TTC549 (cell line): ENCODE data around the gene CSF1R.
"Not testable (repeated sequence)": the region's sequence is repeated elsewhere in the genome, so short reads cannot be mapped to it uniquely, and the experiment has no call there.

Experiments used
- FAIRE-seq: peaks from 2 replicates; lab custom pipeline; 2012; peaks lifted over from hg19 to GRCh38; lab: Jason Lieb, UNC

CSF1R gene

DNA sequence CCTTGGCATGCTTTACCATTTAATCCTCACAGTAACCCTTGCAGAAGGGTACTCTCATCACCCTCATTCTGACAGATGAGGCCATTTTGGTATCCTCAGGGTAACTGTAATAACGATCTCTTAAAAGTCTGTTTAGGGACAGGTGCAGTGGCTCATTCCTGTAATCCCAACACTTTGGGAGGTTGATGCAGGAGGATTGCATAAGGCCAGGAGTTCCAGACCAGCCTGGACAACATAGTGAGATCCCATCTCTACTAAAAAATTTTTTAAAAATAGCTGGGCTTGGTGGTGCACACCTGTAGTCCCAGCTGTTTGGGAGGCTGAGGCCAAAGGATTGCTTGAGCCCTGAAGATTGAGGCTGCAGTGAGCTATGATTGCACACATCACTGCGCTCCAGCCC lies 31.8 kb downstream of the CSF1R start:
- FAIRE-seq, result no peak

- no peak for FAIRE-seq
Observed at GRCh38 chr5:150053713-150054392, 32.5 kb downstream of the CSF1R start.

DNA sequence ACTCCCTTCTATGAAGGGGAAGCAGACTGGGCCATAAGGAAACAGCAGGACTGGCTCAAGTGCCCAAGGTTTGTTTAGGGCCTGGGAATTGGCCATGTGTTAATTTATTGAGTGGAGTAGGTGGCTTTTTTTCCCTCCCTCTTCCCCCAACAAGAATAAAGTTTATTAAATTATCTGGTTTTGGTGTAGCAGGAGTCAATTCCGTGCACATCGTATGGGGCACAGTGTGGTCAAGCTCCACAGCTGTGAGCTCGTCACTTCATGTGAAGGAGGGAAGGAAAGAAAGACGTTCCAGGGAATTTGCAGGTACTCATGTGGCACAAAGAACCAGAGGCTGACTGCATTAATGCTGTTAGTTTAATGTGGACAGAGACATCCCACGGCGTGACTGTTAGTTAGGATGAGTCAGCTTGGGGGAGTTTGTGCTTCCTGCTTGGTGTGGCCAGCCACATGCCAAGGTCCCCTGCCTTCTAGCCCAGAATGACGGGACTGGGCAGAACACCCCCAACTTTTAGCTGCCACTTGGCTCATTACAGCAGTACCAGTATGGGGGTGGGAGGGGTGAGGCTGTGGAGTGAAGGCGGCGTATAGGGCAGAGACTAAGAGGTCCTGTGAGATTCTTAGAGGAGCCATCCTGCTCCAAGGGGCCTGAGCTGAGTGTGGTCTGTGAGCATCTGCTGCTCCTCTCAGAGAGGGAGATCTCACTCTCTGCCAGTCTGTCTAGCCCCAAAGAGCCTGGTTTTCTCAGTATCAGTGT lies 33.2 kb downstream of the CSF1R start:
- FAIRE-seq, result no peak

- FAIRE-seq, result no peak
Observed at GRCh38 chr5:150052226-150052955, 34.0 kb downstream of the CSF1R start.

GRCh38 chr5:150051657-150052195 lies 34.6 kb downstream of the CSF1R start:
- no peak for FAIRE-seq

GRCh38 chr5:150050172-150050811 lies 36.1 kb downstream of the CSF1R start:
- FAIRE-seq, result not testable (repeated sequence)

DNA sequence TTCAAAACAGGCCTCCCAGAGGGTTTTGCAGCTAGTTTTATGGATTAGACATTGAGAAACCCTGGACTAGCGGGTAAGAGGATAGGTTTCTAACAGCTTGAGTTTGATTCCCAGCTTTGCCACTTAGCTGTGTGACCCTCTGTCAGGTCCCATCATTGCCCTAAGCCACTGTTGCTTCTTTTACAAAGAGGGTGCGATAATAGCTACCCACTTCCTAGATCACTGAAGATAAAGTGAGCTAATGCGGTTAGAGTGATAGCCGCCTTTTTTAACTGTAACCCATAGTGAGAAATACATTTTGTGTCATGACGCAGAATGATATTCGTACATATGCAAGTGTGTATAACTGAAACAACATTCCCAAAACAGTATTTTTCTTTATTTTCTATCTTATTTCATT lies 40.3 kb downstream of the CSF1R start:
- no peak for FAIRE-seq

DNA sequence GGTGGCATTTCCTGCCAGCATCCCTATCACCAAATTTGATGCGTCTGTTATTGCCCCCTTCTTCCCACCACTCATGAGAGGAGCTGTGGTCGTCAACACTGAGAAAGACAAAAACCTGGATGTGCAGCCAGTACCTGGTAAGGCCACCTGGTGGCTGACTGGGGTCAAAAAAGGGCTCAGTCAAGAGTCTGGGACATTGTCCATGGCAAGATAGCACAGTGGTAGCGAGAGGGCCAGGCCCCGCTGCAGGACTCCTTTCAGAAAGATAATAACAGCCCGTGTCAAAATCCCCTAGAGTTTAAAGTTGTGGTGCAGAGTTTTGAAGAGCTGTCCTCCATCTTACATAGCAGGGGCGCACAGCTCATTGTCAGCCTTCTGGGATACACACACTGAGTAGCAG lies 40.8 kb downstream of the CSF1R start:
- no peak for FAIRE-seq

DNA sequence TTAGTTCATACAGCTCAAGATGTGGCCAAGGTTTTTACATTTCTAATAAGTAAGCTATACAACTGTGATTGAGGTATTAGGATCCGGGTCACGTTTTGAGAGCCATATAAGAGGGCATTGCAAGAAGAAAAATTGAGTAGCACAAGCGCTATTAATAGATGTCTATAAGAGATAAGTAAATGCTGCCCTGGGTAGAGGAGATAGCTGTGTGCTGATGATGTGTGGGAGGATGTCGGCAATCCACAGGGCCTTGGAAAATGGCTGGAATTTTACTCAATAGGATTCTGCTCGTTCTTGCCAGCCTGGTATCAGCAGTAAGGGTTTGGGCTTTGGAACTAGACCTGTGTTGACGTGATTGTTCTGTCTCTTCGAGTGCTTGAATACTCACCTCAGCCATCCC lies 41.6 kb downstream of the CSF1R start:
- FAIRE-seq, result no peak

GRCh38 chr5:150044329-150044681 lies 42.0 kb downstream of the CSF1R start:
- FAIRE-seq, result no peak

- FAIRE-seq, result no peak
Observed at GRCh38 chr5:150043657-150044328, 42.6 kb downstream of the CSF1R start.

- FAIRE-seq, result no peak
Observed at GRCh38 chr5:150042459-150042858, 43.9 kb downstream of the CSF1R start.

GRCh38 chr5:150038547-150038946 lies 47.8 kb downstream of the CSF1R start:
- FAIRE-seq, result no peak

DNA sequence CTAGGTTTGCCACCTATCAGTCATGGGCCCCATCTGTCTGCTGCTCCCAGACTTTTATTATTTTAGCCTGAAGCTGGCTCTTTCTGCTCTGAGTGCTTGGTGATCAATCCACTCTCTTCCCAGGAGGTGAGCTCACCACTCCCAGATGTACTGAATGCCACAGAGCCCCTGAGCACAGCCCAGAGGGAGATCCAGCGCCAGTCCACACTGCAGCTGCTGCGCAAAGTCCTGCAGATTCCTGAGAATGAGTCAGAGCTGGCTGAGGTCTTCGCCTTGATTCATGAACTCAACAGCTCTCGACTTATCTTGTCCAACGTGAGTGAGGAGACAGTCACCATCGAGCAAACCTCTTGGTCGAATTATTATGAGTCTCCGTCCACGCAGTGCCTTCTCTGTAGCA lies 49.8 kb downstream of the CSF1R start:
- FAIRE-seq, result no peak

DNA sequence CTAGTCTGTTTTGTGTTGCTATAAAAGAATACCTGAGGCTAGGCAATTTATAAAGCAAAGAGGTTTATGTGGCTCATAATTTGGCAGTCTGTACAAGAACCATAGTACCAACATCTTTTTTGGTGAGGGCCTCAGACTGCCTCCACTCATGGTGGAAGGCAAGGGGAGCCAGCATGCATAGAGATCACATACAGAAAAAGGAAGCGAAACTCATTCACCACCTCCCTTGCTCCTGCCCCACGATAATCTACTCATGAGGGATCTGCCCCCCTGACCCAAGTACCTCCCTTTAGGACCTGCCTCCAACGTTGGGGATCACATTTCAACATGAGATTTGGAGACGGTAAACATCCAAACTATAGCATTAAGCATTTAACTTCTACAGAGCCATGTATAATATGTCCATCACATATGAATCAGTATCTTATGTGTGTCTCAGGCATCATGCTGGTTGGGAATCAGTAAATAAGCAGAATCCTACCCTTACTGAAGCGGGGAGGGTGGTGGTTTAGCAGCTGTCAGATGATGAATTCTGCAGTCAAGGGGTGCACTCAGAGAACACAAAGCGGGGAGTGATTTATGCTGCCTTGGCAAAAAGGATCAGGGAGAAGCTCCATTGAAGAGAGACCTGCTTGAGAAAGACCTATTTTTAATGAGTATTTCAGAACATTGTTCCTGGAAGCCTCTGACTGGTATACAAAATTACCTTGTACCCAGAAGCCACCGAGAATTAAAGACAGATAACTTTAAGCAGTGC lies 51.0 kb downstream of the CSF1R start:
- no peak for FAIRE-seq

DNA sequence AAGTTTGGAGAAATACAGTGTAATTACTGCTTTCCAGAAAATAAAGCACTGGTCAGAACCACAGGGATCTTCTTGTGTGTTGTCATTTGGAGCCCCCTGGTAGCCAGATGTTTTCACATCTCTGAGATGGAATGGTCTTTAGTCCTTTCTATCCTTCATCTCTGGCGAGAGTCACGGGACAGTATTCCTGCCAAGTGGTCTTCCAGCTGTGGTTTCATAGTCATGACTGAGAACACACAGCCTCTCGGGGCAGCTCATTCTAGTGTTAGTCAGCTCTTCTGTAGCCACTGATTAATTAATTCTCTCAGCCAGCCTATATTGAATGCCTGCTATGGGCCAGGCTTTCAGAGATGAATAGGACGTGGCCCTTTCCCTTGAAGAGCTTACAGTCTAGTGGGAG lies 51.7 kb downstream of the CSF1R start:
- FAIRE-seq, result no peak

- no peak for FAIRE-seq
Observed at GRCh38 chr5:150033334-150033733, 53.0 kb downstream of the CSF1R start.

GRCh38 chr5:150028047-150028446 lies 58.3 kb downstream of the CSF1R start:
- FAIRE-seq, result not testable (repeated sequence)

DNA sequence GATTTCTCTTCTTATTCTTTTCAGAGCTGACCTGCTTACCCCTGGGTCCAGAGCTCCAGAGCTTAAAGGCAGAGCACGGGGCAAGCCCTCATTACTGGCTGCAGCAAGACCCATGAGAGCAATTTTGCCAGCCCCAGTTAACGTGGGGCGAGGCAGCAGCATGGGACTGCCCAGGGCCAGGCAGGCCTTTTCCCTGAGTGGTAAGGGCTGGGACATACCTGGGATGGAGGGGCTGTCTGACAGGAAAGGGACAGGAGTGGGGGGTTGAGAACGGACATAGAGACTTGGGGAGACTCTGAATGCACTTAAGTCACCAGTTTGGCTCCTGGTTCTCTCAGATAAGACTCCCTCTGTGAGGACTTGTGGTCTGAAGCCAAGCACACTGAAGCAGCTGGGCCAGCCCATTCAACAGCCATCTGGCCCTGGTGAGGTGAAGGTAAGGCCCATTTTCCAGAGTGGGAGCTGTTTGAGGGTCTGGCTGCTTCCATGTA lies 59.6 kb downstream of the CSF1R start:
- FAIRE-seq, result no peak

GRCh38 chr5:150024346-150024984 lies 61.9 kb downstream of the CSF1R start:
- FAIRE-seq, result no peak

DNA sequence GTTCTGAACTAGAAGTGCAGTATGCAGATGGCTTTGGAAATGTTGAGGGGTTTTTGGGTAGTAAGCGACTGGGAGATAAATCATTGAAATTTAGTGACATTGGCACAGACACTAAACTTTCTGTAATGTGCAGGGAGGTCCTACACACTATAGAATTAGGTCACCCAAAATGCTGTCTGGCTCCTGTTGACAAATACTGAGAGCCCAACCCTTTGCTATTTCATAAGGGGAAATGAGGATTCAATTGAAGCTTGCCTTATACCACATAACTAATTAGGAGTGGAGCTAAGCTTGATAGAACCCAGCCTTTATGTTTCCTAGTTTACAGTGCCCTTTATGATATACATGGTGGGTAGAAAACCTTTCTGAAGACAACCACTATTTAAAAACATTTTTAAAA lies 63.2 kb downstream of the CSF1R start:
- no peak for FAIRE-seq
